ENCODE results near the gene FAS.

The FAS gene

DNA sequence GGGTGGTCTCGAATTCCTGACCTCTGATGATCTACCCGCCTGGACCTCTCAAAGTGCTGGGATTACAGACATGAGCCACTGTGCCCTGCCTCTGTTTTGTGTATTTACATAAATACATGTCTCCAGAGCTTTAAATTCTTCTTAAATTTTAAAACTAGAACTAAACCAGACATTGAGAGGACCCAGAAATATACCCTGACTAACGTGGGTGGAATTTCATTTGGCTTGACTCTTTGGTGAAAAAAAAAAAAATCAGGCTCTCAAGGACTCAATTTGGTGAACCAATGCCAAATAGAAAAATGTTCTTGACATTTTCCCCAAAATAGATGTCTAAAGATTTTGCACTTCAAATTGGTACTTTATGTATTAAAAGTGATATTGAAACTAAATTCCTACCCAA is 16.6 kb upstream of the FAS start:
- DNase-seq: no peak

DNA sequence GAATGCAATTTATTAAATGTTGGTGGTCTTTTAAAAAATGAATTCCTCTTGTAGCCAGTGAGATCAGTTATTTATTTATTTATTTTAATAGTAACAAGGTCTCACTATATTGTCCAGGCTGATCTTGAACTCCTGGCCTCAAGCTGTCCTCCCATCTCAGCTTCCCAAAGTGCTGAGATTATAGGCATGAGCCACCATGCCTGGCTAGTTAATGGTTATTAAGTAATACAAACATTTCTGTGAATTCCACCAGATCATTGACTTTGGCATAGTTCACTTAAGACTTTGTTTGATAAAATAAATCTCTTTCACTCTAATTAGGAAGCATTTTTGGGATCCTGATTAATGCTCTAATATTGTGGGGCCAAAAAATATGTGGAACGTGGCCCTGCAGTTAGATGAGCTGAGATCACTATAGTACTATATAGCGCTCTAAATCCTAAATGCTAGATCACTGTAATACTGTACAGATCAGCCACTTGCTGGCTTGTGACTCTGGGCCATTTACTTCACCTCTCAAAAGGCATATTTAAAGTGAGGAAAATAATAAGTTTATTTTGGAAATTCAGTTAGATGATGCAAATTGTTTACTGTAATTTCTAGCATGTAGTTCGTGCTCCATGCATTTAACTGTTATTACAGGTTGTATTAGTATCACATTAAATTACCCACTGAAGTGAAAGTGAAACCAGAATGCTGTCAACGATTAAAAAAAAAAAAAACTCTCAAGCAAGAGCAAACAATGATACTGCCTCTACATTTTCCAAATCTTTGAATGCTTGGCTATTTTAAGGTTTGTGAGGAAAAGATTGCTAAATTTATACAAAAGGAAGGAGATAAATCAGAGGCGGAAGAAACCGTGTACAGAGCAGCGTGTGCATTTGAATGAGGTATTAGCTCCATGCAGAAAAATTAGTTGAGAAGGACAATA is 15.9 kb upstream of the FAS start:
- no peak for DNase-seq

DNA sequence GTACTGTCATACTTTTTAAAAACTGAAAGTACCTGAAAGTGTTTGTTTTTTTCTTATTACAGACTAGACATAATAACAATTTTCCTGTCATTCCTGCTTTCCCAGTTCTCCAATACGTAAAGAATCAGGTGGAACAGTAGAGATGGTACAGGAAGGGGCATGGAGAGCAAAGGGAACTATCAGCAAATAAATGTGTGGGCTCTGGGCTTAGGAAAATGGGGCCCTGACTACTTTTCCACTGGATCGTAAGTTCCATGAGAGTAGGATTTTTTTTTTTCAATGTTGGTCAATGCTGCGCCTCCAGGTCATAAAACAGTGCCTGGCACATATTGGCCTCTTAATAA is 15.2 kb upstream of the FAS start:
- no peak for DNase-seq

DNA sequence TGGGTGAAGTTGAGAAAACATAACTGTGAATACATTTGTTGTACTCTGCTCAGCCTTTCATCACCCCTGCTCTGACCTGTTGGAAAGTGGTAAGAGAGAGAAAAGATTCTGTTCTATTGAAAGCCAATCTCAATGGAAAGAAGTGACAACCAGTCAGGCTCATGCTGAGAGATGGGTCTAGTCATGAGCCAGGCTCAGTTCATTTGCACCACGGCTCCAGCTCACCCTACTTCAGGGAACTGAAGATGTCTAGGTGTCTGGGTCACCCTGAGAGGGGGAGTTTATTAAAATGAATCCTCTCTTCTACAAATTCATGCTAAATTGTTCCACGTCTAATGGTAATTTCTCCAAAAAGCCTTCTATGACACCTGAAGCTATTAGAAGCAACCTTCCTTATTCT is 12.1 kb upstream of the FAS start:
- no peak for DNase-seq

DNA sequence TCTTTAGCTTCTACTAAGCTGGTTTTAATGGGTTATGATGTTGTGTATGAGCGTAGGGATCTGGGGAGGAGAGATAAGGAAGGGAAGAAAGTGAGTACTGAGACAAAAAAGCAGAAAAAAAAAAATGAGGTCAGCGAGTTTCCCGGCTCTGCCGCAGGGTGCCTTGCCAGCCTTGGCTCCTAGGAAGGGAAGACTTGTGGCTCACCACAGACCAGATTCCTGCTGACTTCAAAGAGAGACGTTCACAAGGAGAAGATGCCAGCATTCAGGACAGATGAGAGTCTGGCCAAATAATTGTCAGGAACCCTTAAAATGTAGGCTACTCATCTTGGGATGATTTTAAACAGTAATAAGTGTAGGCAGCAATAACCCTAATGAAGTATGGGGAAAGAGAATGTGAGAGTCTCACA is 11.4 kb upstream of the FAS start:
- no peak for DNase-seq

DNA sequence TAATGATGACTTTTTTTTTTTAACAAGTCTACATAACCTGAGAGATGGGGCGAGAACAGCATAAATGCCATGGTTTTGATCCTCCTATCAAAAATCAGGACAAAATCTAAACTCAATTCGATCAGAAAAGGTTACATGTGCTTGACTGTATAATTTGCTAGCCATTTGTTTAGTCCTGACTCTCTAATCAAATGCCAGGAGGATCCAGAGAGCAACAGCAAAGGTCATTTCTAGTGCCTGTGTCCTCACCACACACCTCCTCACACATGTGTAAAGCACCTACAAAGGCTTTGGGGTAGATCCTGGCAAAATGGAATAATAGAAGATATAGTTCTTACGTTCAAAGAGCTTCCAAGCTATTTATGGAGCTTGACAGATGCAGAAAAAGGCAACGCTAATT is 11.0 kb upstream of the FAS start:
- no peak for DNase-seq

DNA sequence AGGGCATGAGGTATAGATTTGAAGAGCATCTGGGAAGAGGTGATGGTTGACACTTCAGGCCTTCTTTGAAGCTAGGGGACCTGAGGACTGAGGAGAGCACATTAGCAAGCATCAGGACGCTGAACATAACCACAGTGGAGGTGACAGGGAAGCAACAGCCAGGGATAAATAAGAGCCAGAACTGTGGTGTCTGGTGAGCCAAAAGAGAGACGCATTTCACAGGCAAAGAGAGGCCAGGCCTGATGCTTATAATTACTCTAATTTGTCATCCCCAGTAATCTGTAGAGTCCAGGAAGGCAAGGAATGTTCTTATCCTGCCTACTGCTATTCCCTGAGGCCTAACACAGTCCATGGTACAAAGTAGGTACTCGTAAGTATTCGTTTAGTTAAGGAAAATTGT is 10.4 kb upstream of the FAS start:
- DNase-seq: no peak

DNA sequence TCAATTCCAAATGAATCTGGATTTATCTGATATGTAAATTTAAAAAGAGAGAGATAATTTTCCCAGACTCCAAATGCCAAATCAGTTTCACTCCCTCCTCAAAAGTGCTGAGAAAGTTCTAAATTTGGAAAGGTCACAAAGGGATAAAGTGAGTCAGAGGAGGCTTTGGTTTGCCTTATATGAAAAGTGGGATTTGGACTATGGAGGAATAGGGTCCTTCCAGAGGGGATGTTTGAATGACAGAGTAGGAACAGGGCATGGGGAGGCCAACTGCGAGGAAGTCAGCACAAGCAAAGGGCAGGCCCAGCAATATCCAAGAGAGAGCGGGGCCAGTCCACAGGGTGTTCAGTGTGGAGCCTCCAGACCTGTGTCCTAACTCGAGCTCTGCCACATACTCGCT is 9.8 kb upstream of the FAS start:
- DNase-seq: no peak

DNA sequence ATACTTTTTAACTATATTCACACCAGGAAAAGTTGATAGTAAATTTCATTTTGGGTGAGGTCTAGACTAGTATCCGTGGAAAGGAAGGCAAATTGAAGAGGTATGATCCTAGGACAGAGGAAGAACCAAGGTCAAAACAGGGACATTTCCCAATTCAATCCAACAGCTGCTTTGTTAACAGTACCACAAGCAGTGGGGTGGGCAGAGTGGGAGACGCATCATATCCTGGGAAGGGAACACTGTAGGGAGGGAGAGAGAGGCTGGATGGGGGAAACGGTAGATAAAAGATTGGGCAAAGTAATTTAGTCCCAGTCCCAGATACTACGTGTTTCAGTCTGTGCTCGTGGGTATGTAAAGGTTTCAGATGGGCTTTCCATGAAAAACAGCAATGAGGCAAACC is 9.2 kb upstream of the FAS start:
- no peak for DNase-seq

DNA sequence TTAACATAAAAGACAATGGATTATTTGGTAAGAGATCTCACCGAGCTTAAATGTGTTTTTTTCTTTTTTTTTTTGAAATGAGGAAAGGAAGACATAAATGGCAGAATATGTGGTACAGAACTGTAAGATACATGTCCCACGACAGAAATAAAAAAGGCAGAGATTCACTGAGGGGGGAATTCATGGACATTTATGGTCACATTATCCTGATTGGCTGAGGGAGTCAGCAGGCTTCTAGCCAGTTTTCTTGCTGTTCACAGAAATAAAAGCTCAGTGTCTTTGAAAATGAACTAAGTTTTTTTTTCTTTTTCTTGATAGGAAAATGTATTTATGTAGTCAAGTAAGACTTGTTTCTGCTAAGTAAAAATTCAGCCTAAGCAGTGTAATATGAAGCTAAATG is 8.2 kb upstream of the FAS start:
- no peak for DNase-seq

DNA sequence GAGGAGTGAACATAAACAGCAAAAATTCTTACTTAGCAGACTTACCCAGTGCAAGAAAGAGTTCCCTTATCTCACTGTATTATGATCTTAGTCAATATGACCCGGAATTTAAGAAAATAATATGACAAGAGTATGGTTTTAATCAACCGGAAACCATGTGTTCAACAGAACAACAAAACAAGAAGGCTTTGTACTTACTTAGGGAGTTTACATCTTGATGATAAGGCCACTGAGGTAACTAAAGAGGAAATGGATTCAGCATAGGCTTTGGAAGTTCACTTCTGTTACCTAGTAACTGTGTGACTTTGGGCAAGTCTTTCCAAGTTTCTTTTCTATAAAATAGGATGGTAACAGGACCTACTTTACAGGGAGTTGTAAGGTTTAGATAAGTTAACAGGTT is 7.4 kb upstream of the FAS start:
- DNase-seq: no peak

DNA sequence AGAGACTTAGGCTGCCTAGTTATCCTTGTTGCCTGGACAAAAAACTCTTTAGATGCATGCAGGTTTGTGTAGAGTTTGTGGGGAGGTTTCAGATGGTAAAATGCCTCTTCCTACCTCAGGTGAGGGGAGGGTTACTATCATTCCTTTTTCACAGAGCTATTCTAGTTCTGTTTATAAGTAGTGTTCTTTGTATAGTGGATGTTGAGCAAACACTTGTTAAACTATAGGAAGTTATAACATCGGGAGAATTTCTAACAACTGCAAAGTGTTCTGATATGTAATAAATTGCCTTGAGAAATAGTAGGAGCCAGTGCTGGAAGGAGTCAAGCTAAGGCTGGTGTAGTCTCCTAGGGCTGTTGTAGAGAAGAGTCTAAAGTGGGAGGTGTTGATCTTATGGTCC is 6.7 kb upstream of the FAS start:
- DNase-seq: no peak

DNA sequence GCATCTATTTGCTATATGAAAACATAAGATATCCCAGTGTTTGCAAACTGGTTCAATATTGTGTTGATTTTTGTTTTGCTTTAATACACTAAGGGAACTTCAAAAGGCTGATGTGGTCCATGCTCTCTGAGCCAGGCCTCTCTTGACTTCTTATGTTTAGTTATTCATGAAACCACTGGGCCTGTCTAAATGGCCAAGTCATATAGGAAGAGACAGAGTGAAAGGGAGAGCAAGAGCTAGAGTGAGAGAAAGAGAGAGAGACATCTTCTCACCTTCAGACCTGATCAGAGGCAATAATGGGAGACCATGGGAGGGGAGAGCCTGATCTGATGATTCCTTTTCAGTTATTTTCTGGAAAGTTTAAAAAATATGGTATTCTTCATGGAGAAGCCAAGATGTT is 6.1 kb upstream of the FAS start:
- DNase-seq: no peak

DNA sequence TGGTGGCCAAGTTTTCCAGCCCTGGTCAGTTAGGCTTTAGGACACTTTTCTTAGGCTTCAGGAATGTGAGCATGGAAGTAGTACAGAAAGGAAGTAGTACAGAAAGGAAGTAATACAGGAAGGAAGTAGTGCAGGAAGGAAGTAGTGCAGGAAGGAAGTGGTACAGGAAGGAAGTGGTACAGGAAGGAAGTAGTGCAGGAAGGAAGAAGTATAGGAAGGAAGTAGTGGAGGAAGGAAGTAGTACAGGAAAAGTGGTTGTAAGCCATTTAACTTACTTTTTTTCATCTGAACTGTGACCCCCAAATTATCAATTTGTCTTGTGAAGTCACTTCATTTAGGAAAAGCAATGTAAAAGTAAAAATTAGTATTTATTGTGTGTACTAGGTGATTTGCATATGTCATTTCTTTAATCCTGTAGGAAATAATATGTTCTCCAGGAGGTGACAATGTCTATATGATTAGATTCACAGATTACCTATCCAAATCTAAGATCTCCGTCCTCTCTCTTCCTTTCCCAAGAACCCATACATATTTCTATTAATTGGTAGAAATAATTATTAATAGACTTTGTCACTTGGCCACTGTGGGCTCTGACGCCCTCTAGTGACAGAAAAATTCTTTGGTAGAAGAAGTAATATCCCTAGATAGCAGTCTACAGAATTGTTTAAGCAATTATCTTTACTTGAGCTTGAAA is 3.9 kb upstream of the FAS start:
- DNase-seq: no peak

DNA sequence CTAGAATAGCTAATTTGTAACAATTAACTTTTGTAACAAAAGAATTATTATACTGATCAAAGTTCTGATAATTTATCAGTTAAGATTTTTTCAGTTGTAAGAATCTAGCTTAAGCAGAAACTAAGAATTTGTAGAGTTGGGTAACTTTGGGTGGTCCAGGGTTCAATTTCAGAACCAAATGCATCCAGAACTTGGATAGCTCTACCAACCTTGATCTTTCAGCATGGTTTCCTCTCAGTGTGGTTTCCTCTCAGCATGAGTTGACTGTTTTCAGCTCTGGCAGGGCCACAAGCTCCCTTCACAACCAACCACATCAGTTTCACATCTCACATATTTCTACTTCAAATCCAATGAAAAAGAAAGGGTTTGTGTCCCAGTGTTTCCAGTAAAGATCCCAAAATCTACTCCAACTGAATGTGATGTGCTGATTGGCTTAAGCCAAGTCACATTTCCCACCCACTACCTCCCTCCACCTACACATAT is 3.3 kb upstream of the FAS start:
- no peak for DNase-seq

DNA sequence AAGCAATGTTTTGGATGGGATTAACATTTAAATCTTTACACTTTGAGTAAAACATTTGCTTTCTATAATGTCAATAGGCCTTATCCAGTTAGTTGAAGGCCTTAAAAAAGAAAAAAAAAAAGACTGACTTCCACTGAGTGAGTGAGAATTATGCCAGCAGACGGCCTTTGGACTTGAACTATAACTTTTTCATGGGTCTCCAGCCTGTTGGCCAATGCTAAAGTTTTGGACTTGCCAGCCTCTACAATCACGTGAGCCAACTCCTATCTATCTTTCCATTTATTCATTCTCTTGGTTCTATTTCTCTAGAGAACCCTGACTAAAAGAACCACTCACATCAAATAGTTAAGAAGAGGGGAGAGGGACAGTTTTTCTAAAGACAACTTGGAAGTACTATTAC is 2.8 kb upstream of the FAS start:
- DNase-seq: no peak

DNA sequence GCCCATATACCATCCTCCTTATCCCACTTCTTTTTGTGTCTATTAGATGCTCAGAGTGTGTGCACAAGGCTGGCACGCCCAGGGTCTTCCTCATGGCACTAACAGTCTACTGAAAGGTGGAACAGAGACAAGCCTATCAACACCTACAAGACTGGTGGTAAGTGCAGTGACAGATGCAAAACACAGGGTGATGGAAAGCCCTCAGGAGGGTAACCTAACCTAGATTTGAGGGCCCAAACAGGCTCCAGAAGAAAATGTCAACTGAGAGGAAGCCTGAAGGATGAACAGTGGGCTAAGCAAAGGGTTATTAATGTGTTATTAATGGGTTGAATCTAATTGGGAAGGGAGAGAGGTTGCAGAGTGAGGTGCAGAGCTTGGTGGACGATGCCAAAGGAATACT is 1.2 kb upstream of the FAS start:
- no peak for DNase-seq

DNA sequence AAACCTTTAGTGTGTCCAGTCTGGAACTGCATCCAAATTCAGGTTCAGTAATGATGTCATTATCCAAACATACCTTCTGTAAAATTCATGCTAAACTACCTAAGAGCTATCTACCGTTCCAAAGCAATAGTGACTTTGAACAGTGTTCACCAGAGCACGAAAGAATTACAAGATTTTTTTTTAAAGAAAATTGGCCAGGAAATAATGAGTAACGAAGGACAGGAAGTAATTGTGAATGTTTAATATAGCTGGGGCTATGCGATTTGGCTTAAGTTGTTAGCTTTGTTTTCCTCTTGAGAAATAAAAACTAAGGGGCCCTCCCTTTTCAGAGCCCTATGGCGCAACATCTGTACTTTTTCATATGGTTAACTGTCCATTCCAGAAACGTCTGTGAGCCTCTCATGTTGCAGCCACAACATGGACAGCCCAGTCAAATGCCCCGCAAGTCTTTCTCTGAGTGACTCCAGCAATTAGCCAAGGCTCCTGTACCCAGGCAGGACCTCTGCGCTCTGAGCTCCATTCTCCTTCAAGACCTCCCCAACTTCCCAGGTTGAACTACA is 694 bp upstream of the FAS start:
- no peak for DNase-seq

DNA sequence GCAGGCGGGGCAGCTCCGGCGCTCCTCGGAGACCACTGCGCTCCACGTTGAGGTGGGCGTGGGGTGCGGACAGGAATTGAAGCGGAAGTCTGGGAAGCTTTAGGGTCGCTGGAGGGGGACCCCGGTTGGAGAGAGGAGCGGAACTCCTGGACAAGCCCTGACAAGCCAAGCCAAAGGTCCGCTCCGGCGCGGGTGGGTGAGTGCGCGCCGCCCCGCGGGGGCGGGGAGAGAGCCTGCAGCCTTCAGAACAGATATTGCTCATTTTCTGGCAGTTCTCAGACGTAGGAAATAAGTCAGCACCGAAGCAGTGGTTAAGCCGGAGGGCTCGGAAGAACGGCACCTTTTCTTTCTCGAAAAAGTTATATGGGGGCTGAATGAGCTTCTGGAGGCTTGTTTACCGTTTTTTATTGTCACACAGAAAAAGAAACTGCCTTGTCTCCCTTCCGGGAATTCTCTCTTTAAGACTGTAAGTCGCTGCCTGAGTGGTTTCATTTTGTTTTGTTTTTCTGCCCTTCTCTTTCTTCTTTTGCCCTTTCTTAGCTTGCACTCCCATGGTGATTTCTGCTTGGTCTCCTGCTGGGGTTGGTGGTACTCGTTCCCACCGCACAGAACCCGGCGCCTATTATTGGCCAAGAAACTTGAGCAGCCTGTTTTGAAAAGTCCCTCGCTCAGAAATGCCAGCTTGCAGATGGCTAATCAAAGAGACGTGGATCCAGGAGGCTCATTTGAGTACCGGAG is 732 bp downstream of the FAS start:
- DNase-seq: peak; percentile 90

DNA sequence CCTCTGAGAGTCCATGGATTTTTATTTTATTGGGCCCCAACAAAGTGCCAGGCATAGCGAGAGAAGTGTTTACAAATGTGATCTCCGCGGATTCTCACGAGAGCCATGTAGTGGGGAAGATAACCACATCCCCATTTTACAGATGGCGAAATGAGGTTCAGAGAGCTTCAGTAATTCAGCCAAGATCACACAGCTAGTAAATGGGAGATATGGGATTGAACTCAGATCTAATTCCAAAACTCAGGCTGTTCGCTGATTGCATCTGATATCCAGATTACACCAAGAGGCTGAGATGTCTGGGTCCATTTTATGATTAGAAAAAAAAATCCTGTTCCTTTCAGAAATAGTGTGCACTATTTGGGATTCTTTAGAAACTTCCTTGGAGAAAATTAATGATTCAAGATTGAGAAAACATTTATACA is 1.3 kb downstream of the FAS start:
- no peak for DNase-seq

DNA sequence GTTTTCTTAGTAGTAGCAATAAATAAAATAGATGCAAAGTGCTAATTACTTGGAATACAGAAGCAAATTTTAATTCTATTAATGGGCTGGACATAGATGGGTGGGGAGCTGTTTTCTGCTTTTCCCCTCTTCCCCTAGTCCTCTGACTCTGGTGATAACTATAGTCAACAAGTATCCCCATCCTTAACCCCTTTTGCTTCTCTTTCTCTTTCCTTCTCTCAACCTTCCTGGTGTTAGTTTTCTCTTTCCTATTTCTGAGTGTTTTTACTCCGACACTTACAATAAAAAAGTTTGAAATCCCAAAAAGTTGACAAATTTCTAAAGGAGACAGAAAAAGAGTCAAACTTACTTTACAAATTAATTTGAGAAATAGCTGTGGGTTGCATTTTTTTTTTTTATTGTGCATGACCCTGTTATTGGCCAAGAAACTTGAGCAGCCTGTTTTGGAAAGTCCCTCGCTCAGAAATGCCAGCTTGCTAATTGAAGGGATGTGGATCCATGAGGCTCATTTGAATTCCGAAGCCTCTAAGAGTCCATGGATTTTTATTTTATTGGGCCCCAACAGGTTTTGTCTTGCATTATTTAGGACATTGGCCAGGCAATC is 2.4 kb downstream of the FAS start:
- no peak for DNase-seq

DNA sequence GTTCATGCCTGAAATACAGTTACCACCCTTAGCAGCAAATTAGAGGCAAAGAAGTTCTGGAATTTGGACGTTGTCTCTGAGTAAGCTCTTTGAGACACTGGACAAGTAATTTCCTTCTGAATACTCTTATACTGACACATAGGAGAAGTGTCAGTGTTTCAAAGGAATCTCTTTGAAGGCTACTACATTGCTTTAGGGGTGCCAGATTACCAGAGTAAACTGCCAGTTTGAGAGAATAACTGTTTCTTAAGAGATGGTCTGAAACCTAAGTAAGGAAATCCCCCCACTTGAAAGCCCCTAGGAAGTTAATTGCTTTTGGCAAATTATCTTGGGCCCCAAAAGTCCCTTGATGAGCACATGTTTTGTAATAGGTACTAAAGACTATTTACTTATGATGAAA is 3.4 kb downstream of the FAS start:
- no peak for DNase-seq

Measured in activated CD8-positive, alpha-beta memory T cell treated with anti-CD3 and anti-CD28 coated beads for 24 hours (primary cell).